Prostate gland (tissue), 2 donors: ENCODE results near the gene ANKRA2. TPM values are rescaled to one million over a fixed set of nuclear protein-coding genes. Genes with fewer than 3 reads are reported as not detected.

Experiments used
- DNase-seq: peaks from one replicate; pipeline ENCODE4 v3.0.0-alpha.2; 2019; ENCODE audit warnings: low spot score
- H3K27ac ChIP-seq, 2 donors: fragments of 200-600 bp; sonication (generic); 2 replicates each; pipeline ENCODE4 v1.5.1; 2017 to 2019
- H3K27me3 ChIP-seq: fragments of 200-600 bp; sonication (generic); replicated peaks from 2 replicates; pipeline ENCODE4 v1.5.1; 2019; ENCODE audit not compliant: insufficient read depth
- H3K36me3 ChIP-seq, 2 donors: fragments of 200-600 bp; sonication (generic); 1 replicate in 1 of 2; 2 replicates in 1 of 2; pipeline versions ENCODE4 v1.5.1 to v1.8.1; 2017 to 2019
- H3K4me1 ChIP-seq: fragments of 200-600 bp; sonication (generic); replicated peaks from 2 replicates; pipeline ENCODE4 v1.5.1; 2019
- H3K4me3 ChIP-seq, 2 donors: fragments of 200-600 bp; sonication (generic); 2 replicates each; pipeline ENCODE4 v1.5.1; 2017 to 2019
- H3K9me3 ChIP-seq: fragments of 200-600 bp; sonication (generic); 2 replicates; pipeline ENCODE4 v1.5.1; 2017
- CTCF ChIP-seq, 4 experiments: fragments of 200-600 bp in 2 of 4; fragments of 450-650 bp in 2 of 4; sonication (generic) in 2 of 4; IDR thresholded peaks; 1 replicate in 3 of 4; 2 replicates in 1 of 4; pipeline ENCODE4 v1.5.1; 2016 to 2019; ENCODE audit warnings: antibody characterized with exemption in 4 of 4, mild to moderate bottlenecking in 2 of 4, moderate library complexity in 2 of 4
- POLR2A ChIP-seq: fragments of 450-650 bp; IDR thresholded peaks from one replicate; pipeline ENCODE4 v1.6.1; 2016; ENCODE audit warnings: antibody characterized with exemption, mild to moderate bottlenecking
- POLR2AphosphoS5 ChIP-seq: sonication (generic); formaldehyde crosslinking; IDR thresholded peaks from one replicate; pipeline ENCODE4 v1.6.1; 2017; ENCODE audit warnings: antibody characterized with exemption
- WGBS: methylation state at CpG from one replicate; pipeline ENCODE4 v1.1.5; 2018; 5-methylcytosine and 5-hydroxymethylcytosine counted together
- intact Hi-C: fragments of 100-400 bp; cut with DNase I; formaldehyde crosslinking; loops from one replicate; pipeline ENCODE4 v1.14.2; 2022
- total RNA-seq, 2 donors: library from RNA; depleted of rRNA; stranded (reverse); fragments of >200 nt; gene quantifications; one replicate each; pipeline ENCODE4 v1.1.0, GENCODE V29; 2016

ANKRA2 gene
- total RNA-seq, 2 donors from 2014 or later = 36.5 to 43.1 TPM

DNA sequence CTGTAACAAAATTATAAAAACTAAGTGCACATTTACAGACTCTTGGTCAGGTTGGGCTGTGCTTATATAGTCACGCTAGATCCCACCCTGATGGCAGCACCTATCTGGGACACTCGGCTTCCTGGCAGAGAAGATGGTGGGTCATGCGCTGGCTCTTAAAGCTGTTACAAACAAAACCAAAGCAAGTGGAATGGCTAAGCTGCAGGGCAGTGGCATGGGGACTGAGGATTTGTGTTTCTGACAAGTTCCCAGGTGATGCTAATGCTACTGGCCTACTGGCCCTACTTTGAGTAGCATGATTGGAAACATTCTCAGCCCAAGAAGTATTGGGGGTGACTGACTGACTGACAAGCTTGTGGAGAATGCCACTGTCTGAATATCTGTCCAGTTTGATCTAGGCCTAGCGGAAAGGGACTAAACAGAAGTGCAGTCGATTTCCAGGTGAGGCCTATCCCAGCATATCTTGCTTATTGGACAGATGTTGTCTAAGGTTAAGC lies 58.9 kb downstream of the ANKRA2 start:
- no peaks in the 10 kb centered on the region for H3K9me3 ChIP-seq
- H3K4me1 ChIP-seq = no peaks in the 10 kb centered on the region
- no peaks in the 10 kb centered on the region for H3K27me3 ChIP-seq
- no peak overlapping the region for H3K4me3 ChIP-seq
- 83% methylated on average over 5 of the region's 5 CpGs for WGBS
- H3K27ac ChIP-seq = no peak overlapping the region
- intact Hi-C loops = no loop called here
- H3K36me3 ChIP-seq = peaks cover 5 to 9% of the 10 kb centered on the region in 2 donors
- no peak for DNase-seq
- no peak for TF ChIP-seq CTCF (IDR thresholded peaks at IDR 0.05)
- TF ChIP-seq POLR2AphosphoS5 = no peak
- no peak for TF ChIP-seq POLR2A

Other genes starting within 250 kb of the ANKRA2 start
- 1 to 10 TPM; 1.6 to 2.8 TPM for gene FOXD1, start 116.9 kb downstream of the ANKRA2 start, total RNA-seq
- gene BTF3, start 67.2 kb downstream of the ANKRA2 start, total RNA-seq = 100 to 1,000 TPM; 363 to 598 TPM
- gene UTP15, start 104 bp upstream of the ANKRA2 start, total RNA-seq = 10 to 100 TPM; 11.3 to 31.9 TPM
- gene ARHGEF28, start 60.6 kb upstream of the ANKRA2 start, total RNA-seq = 10 to 100 TPM; 18.9 to 28.3 TPM